Rectal smooth muscle tissue (tissue), 1 donor: Measurements from ENCODE around the gene ATOX1.

ENCODE experiments used
- H3K27ac ChIP-seq: one replicate; pipeline ENCODE4 v1.7.0; 2013; ENCODE audit warnings: low read depth, low read length, inconsistent platforms
- H3K27me3 ChIP-seq: one replicate; pipeline ENCODE4 v1.7.0; 2013; ENCODE audit warnings: low read length; ENCODE audit not compliant: control insufficient read depth, insufficient read depth
- H3K36me3 ChIP-seq: one replicate; pipeline ENCODE4 v1.7.0; 2013; ENCODE audit warnings: low read length; ENCODE audit not compliant: control insufficient read depth, insufficient read depth
- H3K4me1 ChIP-seq: one replicate; pipeline ENCODE4 v1.7.0; 2013; ENCODE audit warnings: low read length; ENCODE audit not compliant: control insufficient read depth, insufficient read depth
- H3K4me3 ChIP-seq: one replicate; pipeline ENCODE4 v1.7.0; 2013; ENCODE audit warnings: low read length
- H3K9ac ChIP-seq: one replicate; pipeline ENCODE4 v1.7.0; 2013; ENCODE audit warnings: low read length

ATOX1 gene

DNA sequence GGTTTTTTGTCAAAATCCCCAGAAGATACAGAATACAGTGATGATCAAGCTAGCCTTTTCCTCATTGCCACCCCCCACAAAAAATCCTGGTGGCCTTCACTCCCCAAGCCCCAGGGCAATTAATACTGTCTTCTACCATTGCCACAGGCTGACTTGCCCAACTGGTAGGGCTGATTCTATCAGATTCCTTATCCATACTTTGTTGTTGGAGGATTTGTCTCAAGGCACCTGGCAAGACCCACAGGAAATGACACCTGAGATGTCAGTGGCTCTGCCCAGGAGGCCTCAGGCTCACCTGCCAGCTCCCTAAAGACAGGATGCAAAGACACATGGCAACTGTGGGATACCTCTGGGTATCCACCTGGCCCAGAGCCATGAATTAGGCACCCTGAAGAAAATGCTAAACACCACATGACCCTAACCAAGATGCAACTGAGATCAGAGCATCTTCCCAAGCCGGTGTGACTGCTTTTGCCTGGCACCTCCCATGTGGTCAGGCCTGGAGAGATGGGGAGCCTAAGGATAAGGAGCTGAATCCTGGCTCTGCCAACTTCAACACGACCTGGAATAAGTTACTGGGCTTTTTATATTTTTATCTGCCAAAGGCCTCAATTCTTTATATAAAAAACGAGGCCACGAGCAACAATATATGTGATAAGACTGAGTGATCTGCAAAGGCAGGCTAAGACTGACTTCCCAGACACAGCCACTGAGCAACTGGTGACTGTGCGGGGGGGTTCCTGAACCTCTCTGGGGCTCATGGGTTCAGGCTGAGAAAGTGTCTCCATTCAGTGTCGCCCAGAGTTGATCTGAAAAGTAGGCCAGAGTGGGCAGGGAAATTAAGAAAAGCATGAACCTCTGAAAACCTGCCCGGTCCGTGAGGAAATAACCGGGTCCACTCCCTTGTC, 944 bp downstream of the ATOX1 start:
- no peak overlapping the region for H3K27ac ChIP-seq
- H3K4me1 ChIP-seq, result peaks cover 11% of the 10 kb centered on the region
- no peaks in the 10 kb centered on the region for H3K27me3 ChIP-seq
- no peaks in the 10 kb centered on the region for H3K36me3 ChIP-seq
- peak overlapping the region; percentile 83 for H3K4me3 ChIP-seq
- peak overlapping the region; percentile 50 for H3K9ac ChIP-seq

DNA sequence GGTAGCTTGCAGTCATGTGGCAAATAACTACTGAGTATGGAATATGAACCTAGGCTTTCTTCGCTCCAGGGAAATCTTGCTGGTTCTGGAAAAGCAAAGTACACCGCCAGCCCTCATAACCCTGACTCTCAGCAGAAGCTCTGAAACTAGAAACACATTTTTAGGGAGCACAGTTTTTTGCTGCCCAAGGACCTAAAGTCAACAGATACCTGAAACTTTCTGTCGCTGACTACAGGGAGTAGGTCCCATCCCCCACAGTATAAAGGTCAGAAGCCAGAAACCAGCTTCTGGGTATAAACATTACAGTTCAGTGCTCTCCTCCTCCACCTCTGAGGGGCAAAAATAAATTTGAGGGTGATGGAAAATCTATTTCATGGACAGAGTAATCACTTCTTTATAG, 3.0 kb downstream of the ATOX1 start:
- Histone ChIP-seq H3K9ac (no peak overlapping the region), H3K27me3 (no peaks in the 10 kb centered on the region), H3K27ac (no peak overlapping the region), H3K36me3 (no peaks in the 10 kb centered on the region), H3K4me3 (no peak overlapping the region), H3K4me1 (peaks cover 11% of the 10 kb centered on the region)

DNA sequence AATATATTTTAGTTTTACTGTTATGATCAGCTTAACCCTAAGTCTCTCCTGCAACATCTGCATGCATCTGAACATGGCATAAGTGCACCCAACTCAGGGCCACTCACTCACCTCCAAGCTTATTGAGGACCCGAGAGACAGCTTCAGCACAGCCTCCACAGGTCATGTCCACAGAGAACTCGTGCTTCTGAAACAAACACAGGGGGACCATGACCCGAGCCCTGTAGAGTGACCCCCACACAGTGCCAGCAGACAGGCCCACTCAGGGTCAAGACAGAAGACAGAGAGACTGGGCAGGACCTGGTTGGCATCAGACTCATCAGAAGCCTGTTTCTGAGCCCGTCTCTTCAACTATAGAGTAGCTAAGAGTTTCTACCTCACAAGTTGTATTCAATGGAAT, 6.8 kb downstream of the ATOX1 start:
- no peak overlapping the region for H3K9ac ChIP-seq
- no peaks in the 10 kb centered on the region for H3K27me3 ChIP-seq
- H3K4me3 ChIP-seq, result no peak overlapping the region
- H3K27ac ChIP-seq, result no peak overlapping the region
- no peaks in the 10 kb centered on the region for H3K36me3 ChIP-seq
- no peaks in the 10 kb centered on the region for H3K4me1 ChIP-seq

DNA sequence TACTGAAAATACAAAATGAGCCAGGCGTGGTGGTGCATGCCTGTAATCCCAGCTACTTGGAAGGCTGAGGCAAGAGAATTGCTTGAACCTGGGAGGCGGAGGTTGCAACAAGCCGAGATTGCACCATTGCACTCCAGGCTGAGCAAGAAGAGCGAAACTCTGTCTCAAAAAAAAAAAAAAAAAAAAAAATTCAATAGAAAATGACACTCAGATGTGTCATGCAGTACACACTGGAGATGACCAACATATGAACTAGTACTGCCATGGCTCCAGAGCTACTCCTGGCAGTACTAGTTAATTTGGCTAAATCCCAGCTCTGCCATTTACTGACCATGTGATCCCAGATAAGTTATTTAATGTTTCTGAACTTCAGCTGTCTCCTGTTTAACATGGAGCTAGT, 7.3 kb downstream of the ATOX1 start:
- H3K4me3 ChIP-seq, result no peak overlapping the region
- H3K27me3 ChIP-seq, result no peaks in the 10 kb centered on the region
- no peaks in the 10 kb centered on the region for H3K4me1 ChIP-seq

DNA sequence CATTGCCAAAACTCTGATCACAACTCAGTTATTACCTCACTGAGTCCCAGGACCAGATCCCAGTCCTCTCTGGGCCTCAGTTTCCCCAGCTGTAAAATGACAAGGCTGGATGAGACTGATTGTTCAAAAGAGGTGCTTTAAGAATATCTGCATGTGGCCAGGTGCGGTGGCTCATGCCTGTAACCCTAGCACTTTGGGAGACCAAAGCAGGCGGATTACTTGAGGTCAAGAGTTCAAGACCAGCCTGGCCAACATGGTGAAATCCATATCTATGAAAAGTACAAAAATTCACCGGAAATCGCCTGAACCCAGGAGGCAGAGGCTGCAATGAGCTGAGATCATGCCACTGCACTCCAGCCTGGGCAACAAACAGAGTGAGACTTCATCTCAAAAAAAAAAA, 8.3 kb downstream of the ATOX1 start:
- Histone ChIP-seq H3K9ac (no peak overlapping the region), H3K36me3 (no peaks in the 10 kb centered on the region), H3K27ac (no peak overlapping the region), H3K4me1 (no peaks in the 10 kb centered on the region), H3K27me3 (no peaks in the 10 kb centered on the region), H3K4me3 (no peak overlapping the region)

More for the DNA sequence above, 7.3 kb downstream of the ATOX1 start:
- Histone ChIP-seq H3K9ac (no peak overlapping the region), H3K27ac (no peak overlapping the region), H3K36me3 (no peaks in the 10 kb centered on the region)

DNA sequence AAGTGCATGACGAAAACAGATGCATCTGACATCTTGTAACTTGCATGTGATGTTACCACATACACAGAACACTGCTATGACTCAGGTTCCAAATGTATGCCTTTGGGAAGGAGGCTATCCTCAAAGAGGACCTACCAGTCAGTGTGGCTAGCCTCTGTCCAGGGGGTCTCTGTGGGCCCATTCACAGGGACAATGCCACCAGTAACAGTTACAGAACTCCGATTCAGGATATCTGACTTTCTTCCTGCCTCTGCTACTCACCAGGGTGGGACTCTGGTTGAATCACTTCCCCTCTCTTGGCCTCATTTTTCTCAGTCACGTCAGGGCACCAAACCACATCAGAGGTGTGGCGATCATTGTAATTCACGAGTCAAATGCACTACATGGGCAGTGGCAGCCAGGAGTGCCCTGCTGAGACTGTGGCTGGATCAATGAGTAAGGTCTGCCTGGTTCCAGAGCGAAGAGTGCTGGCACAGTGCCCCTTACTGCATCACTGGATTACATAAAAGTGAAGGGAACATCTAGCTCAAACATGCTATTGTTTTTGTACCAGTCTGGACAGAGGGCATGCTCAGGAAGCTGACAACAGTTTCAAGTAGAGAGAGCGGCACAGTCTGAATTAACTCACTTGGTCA, 13.2 kb downstream of the ATOX1 start:
- peak overlapping the region; percentile 64 for H3K27ac ChIP-seq
- peaks cover 4% of the 10 kb centered on the region for H3K4me1 ChIP-seq

DNA sequence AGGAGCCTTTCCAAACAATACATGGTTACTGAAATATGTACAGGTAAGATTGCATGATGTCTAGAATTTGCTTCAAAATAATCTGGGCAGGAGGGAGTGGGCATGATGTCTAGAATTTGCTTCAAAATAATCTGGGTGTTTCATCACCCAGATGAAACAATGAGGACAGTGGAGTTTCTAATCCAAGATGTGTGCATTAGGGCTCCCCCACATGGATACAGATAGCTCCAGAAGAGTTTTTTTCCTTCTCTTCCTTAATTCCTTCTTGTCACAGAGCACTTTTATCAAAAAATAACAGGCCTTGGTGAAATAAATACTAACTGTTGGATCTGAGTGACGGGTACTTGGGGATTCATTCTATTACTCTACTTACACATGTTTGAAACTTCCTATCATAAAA, 14.9 kb downstream of the ATOX1 start:
- Histone ChIP-seq H3K4me3 (no peak overlapping the region), H3K36me3 (no peaks in the 10 kb centered on the region), H3K9ac (no peak overlapping the region), H3K4me1 (peaks cover 8% of the 10 kb centered on the region), H3K27me3 (no peaks in the 10 kb centered on the region), H3K27ac (no peak overlapping the region)

More for the DNA sequence above, 13.2 kb downstream of the ATOX1 start:
- H3K36me3 ChIP-seq, result no peaks in the 10 kb centered on the region
- H3K9ac ChIP-seq, result no peak overlapping the region
- no peaks in the 10 kb centered on the region for H3K27me3 ChIP-seq
- no peak overlapping the region for H3K4me3 ChIP-seq

DNA sequence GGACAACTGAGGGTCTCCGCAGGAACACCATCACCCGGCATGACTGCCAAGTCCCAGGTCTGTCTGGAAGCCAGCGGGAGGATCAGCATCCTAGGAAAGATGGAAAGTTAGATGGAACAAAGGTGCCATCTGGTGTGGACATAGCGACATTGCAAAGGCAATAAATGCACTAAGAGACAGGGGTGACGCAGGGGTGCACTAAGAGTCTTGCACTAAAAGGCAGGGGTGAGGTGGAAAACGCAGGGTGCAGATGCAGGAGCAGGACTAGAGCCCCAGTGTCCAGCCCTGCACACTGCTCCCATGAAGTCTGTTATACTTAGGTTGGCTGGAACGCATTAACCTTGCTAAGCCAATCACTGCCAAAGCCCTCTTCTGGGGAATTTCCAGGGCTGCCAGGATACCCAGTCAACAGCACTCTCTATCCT, 15.5 kb downstream of the ATOX1 start:
- no peak overlapping the region for H3K4me3 ChIP-seq
- no peak overlapping the region for H3K27ac ChIP-seq
- peaks cover 8% of the 10 kb centered on the region for H3K4me1 ChIP-seq
- no peaks in the 10 kb centered on the region for H3K27me3 ChIP-seq
- no peak overlapping the region for H3K9ac ChIP-seq
- H3K36me3 ChIP-seq, result no peaks in the 10 kb centered on the region

DNA sequence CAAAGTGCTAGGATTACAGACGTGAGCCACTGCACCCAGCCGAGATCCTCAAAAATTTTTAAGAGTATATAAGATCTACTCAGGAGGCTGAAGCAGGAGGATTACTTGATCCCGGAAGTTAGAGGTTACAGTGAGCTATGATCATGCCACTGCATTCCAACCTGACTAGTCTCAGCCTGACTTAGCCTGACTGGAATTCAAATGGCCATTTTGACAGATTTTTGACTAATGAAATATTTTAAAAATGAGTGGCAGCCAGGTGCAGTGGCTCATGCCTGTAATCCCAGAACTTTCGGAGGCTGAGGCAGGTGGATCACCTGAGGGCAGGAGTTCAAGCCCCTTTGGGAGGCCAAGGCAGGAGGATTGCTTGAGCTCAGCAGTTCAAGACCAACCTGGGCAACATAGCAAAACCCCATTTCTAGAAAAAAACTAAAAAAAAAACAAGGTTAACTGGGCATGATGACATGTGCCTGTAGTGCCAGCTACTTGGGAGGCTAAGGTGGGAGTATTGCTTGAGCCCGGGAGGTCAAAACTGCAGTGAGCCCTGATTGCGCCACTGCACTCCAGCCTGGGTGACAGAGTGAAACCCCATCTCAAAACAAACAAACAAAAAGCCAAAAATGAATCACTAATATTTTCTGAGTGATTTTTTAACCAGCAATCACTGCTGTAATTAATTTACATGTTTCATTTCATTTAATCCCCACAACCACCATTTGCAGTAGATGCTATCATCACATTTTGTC, 16.6 kb downstream of the ATOX1 start:
- peaks cover 8% of the 10 kb centered on the region for H3K4me1 ChIP-seq
- no peak overlapping the region for H3K4me3 ChIP-seq
- no peak overlapping the region for H3K27ac ChIP-seq
- H3K9ac ChIP-seq, result no peak overlapping the region
- H3K27me3 ChIP-seq, result no peaks in the 10 kb centered on the region
- no peaks in the 10 kb centered on the region for H3K36me3 ChIP-seq

DNA sequence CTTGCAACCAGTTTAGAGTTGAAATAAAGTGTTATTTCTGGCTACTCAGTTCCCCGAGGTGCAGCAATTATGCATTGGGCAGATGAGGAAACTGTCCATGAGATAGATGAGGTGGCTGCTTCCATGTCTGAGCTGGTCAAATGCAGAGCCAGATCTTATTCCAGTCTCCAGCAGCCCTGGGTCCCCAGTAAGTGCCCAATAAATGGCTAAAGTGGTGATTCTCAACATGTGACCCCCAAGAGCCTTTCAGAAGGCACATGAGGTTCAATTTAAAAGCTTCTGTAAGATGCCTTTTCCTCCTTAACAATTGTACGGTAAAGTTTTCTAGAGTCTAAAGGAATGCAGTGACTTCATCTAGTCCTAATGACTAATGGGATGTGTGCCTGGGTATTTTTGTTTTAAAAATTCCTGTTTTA, 17.5 kb downstream of the ATOX1 start:
- H3K27ac ChIP-seq, result peak overlapping the region; percentile 64
- H3K4me3 ChIP-seq, result no peak overlapping the region
- peaks cover 8% of the 10 kb centered on the region for H3K4me1 ChIP-seq
- no peaks in the 10 kb centered on the region for H3K27me3 ChIP-seq
- H3K36me3 ChIP-seq, result no peaks in the 10 kb centered on the region
- H3K9ac ChIP-seq, result no peak overlapping the region

DNA sequence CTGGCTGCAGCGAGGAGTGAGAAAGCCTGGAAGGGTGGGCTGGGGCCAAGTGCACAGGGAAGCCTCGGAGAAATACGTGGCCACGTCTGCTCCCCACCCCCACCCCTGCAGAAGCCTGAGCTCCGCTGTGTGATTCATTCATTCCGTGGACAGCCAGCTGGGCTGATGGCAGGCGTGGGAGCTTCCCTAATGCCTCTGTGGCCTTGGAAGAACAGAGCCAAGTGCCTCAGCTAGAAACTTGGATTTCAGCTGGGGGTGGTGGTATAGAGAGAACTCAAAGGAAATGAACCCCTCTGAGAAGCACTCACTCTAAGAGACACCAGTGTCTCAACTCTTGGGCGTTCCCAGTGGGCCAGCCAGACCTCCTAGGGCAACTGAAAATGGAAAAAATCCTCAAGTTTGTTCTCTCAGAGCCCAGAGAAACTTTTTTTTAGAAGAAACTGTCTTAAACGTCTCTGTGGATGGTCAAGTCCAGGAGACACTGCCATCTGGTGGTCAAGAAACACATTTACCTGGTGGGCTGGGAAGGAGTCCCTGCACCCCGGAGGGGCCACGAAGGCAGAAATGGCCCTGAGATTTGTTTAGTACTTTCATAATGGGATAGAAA, 18.0 kb downstream of the ATOX1 start:
- Histone ChIP-seq H3K9ac (no peak overlapping the region), H3K27me3 (no peaks in the 10 kb centered on the region), H3K4me3 (no peak overlapping the region), H3K4me1 (peaks cover 8% of the 10 kb centered on the region), H3K36me3 (no peaks in the 10 kb centered on the region), H3K27ac (peak overlapping the region; percentile 64)

DNA sequence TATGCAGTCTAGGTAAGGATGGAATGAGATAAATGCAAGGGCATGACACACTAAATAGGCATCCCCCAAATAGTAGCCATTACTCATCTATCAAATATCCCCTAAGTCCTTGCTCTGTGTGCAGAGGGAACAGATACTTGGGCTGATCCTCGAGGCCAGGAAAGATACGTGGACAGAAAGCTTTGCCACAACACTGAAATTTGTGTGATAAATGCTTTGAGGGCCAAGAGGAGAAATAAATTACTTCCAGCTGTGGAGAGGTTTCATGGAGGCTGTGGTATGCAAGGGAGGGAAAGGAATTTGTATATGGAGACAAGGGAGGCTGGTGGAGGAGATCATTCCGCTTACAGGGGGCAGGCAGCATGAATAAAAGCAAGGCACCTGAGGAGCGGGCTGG, 18.5 kb downstream of the ATOX1 start:
- Histone ChIP-seq H3K9ac (no peak overlapping the region), H3K27ac (peak overlapping the region; percentile 64), H3K27me3 (no peaks in the 10 kb centered on the region), H3K4me1 (peaks cover 8% of the 10 kb centered on the region), H3K4me3 (no peak overlapping the region), H3K36me3 (no peaks in the 10 kb centered on the region)
